ENCODE results near the gene ARHGAP18. TPM values are rescaled to one million over a fixed set of nuclear protein-coding genes. Genes with fewer than 3 reads are reported as not detected.

The ARHGAP18 gene
- total RNA-seq, 4 donors from 2014 or later, result 5.2 to 9.2 (median 6.5) TPM

DNA sequence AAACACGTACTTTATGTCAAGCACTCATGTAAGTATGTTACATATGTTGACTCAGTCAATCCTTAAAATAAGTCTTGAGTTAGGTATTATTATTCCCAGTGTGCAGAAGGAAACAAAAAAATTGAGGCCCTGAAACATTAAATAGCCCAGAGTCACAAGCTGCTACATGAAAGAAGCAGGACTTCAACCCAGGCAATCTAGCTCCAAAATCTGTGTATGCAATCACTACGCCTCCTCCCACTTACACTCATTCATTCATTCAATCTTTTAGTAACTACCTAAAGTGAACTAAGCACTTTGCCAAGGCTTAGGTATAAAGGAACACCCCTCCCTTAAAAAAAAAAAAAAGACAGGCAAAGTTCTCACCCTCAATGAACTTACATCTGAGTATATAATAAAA, 9.3 kb downstream of the ARHGAP18 start:
- H3K27ac ChIP-seq, result peak overlapping the region in 1 of 4 donors; percentile 7

DNA sequence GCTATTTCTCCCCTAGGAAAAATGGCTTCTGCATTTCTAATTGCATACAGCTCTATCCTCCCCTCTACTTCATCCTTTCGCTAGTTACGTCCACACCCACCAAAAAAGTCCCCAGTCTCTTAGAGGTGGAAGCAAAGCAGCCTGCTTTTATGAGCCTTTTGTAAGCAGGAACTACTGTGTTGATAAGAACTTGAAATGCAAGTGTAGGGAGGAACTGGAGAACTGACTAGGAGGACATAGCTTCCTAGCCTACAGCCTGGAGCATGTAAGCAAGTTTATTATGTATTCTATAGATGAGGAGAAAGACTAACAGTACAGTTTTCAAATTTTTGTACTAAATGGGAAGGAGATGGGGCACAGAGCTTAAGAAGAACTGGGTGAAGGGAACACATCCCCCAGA, 10.3 kb downstream of the ARHGAP18 start:
- TF ChIP-seq, protein P1, sequence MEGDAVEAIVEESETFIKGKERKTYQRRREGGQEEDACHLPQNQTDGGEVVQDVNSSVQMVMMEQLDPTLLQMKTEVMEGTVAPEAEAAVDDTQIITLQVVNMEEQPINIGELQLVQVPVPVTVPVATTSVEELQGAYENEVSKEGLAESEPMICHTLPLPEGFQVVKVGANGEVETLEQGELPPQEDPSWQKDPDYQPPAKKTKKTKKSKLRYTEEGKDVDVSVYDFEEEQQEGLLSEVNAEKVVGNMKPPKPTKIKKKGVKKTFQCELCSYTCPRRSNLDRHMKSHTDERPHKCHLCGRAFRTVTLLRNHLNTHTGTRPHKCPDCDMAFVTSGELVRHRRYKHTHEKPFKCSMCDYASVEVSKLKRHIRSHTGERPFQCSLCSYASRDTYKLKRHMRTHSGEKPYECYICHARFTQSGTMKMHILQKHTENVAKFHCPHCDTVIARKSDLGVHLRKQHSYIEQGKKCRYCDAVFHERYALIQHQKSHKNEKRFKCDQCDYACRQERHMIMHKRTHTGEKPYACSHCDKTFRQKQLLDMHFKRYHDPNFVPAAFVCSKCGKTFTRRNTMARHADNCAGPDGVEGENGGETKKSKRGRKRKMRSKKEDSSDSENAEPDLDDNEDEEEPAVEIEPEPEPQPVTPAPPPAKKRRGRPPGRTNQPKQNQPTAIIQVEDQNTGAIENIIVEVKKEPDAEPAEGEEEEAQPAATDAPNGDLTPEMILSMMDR (IDR thresholded peaks at IDR 0.05 in 4 of 5, conservative IDR thresholded peaks at IDR 0.05 in 1 of 5), result no peak
- TF ChIP-seq POLR2A (IDR thresholded peaks at IDR 0.05), result no peak
- H3K4me3 ChIP-seq, result no peak overlapping the region
- in situ Hi-C loops (cut with MboI; ENCODE audit: low sequenced_read_pairs in 4 of 4), result no loop called here
- no peaks in the 10 kb centered on the region for H3K27me3 ChIP-seq
- H3K36me3 ChIP-seq, result no peaks in the 10 kb centered on the region
- intact Hi-C loops (cut with DNase I; ENCODE audit: low total_unique reads), result no loop called here
- ATAC-seq (no peak), DNase-seq (no peak)
- H3K27ac ChIP-seq, result peak overlapping the region; percentile 75 to 88 (median 78)
- no peaks in the 10 kb centered on the region for H3K9me3 ChIP-seq
- H3K4me1 ChIP-seq, result peaks cover 51 to 54% of the 10 kb centered on the region in 2 donors

More for the DNA sequence above, 9.3 kb downstream of the ARHGAP18 start:
- ATAC-seq (no peak), DNase-seq (no peak)
- in situ Hi-C loops (cut with MboI; ENCODE audit: low sequenced_read_pairs in 4 of 4), result no loop called here
- H3K9me3 ChIP-seq, result no peaks in the 10 kb centered on the region
- no peak overlapping the region for H3K4me3 ChIP-seq
- H3K36me3 ChIP-seq, result no peaks in the 10 kb centered on the region
- no peaks in the 10 kb centered on the region for H3K27me3 ChIP-seq
- peaks cover 41 to 48% of the 10 kb centered on the region in 2 donors for H3K4me1 ChIP-seq
- intact Hi-C loops (cut with DNase I; ENCODE audit: low total_unique reads), result no loop called here
- TF ChIP-seq POLR2A (IDR thresholded peaks at IDR 0.05), result no peak
- TF ChIP-seq, protein P1 (IDR thresholded peaks at IDR 0.05 in 4 of 5, conservative IDR thresholded peaks at IDR 0.05 in 1 of 5), result no peak

DNA sequence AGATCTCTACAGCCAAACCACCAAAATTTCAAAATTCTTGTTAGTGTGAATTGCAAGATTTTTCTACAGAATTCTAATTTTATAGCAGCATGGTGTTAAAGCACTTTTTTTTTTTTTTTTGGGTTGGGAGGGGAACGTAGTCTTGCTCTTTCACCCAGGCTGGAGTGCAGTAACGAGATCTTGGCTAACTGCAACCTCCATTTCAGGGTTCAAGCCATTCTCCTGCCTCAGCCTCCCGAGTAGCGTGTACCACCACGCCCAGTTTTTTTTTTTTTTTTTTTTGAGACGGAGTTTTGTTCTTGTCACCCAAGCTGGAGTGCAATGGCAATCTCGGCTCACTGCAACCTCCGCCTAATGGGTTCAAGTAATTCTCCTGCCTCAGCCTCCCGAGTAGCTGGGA, 11.5 kb downstream of the ARHGAP18 start:
- in situ Hi-C loops (cut with MboI; ENCODE audit: low sequenced_read_pairs in 4 of 4), result no loop called here

DNA sequence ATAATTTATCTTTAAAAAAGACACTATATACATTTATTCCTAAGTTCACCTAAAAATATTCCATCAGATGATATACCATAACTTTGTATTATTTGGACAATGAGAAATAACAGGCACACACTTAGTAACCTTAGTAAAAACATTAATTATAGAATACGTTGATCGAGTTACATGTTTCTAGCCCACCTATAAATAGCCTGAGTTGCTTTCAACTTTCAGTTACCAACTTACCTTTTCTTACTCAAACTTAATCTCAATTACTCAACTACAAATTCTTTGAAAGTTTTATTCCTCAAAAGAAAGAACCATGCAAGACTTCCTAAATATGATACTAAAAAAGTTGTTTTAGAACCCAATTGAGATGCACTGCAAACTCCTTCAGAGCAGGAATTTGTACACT, 12.2 kb downstream of the ARHGAP18 start:
- Histone ChIP-seq H3K36me3 (no peaks in the 10 kb centered on the region), H3K4me1 (peaks cover 56 to 70% of the 10 kb centered on the region in 2 donors), H3K4me3 (no peak overlapping the region), H3K9me3 (no peaks in the 10 kb centered on the region), H3K27me3 (no peaks in the 10 kb centered on the region), H3K27ac (peak overlapping the region; percentile 75 to 88 (median 78))
- ATAC-seq (no peak), DNase-seq (no peak)
- intact Hi-C loops (cut with DNase I; ENCODE audit: low total_unique reads), result no loop called here
- TF ChIP-seq POLR2A (IDR thresholded peaks at IDR 0.05), result no peak
- in situ Hi-C loops (cut with MboI; ENCODE audit: low sequenced_read_pairs in 4 of 4), result no loop called here

More for the DNA sequence above, 11.5 kb downstream of the ARHGAP18 start:
- Histone ChIP-seq H3K36me3 (no peaks in the 10 kb centered on the region), H3K27ac (peak overlapping the region; percentile 75 to 88 (median 78)), H3K4me1 (peaks cover 54 to 67% of the 10 kb centered on the region in 2 donors), H3K4me3 (no peak overlapping the region), H3K9me3 (no peaks in the 10 kb centered on the region), H3K27me3 (no peaks in the 10 kb centered on the region)
- TF ChIP-seq, protein P1 (IDR thresholded peaks at IDR 0.05 in 4 of 5, conservative IDR thresholded peaks at IDR 0.05 in 1 of 5), result no peak
- no peak for TF ChIP-seq POLR2A (IDR thresholded peaks at IDR 0.05)
- no peak for DNase-seq
- intact Hi-C loops (cut with DNase I; ENCODE audit: low total_unique reads), result no loop called here
- no peak for ATAC-seq

DNA sequence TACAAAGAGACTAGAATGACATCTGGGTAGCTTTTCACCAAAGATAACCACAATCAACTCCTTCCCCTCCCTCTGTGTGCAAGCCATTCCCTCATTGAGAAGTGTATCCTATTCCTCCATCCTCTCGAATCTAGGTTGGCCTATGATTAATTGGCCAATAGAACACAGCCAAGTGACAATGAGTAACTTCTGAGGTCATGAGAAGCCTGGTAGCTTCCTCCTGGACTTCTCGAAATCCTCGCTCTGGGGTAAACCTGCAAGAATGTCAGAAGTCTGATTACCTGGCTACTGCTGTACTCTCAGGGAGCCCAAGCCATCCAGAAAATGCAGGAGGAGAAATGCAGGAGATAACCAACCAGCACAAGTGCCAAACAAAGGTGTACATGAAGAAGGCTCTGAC, 13.1 kb downstream of the ARHGAP18 start:
- Histone ChIP-seq H3K4me3 (no peak overlapping the region), H3K27ac (peak overlapping the region; percentile 75 to 88 (median 78)), H3K4me1 (peaks cover 66 to 75% of the 10 kb centered on the region in 2 donors), H3K27me3 (no peaks in the 10 kb centered on the region), H3K36me3 (no peaks in the 10 kb centered on the region), H3K9me3 (no peaks in the 10 kb centered on the region)
- in situ Hi-C loops (cut with MboI; ENCODE audit: low sequenced_read_pairs in 4 of 4) (no loop called here), intact Hi-C loops (cut with DNase I; ENCODE audit: low total_unique reads) (no loop called here)
- no peak for TF ChIP-seq POLR2A (IDR thresholded peaks at IDR 0.05)
- TF ChIP-seq, protein P1 (IDR thresholded peaks at IDR 0.05 in 4 of 5, conservative IDR thresholded peaks at IDR 0.05 in 1 of 5), result no peak
- no peak for DNase-seq
- ATAC-seq, result peak; percentile 27 to 59

Data from gastrocnemius medialis (tissue), 4 donors.